Measurements from ENCODE around the gene FCHSD2.

DNA sequence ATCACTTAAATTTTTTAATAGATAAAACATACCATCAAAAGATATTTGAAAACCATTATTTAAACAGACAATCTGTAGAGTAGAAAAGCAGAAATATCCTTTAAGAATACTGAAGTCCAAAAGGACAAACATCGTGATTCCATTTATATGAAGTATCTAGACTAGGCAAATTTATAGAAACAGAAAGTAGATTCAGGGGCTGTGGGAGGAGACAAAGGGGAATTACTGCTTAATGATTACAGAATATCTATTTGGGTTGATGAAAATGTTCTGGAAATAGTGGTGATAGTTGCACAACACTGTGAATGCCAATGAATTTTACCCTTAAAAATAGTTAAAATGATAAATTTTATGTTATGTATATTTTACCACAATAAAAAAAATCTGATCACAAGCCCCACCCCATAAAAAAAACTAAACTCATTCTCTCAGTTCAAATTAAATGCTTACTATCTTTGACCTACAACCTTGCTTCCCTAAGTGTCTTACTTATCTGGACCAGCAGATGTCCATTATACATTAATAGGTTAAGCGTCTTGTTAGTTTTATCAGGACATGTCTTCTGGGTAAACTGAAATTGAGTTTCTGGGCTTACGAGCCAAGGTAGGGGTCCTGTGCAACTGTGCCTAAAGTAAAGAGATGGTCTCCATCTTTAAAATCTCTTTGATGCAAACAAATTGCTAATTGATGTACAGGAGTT is 86.3 kb downstream of the FCHSD2 start:
- TF ChIP-seq KLF9 (tag by site-specific recombination; IDR thresholded peaks at IDR 0.05; ENCODE audit: low read depth): no peak
- TF ChIP-seq, protein P1, sequence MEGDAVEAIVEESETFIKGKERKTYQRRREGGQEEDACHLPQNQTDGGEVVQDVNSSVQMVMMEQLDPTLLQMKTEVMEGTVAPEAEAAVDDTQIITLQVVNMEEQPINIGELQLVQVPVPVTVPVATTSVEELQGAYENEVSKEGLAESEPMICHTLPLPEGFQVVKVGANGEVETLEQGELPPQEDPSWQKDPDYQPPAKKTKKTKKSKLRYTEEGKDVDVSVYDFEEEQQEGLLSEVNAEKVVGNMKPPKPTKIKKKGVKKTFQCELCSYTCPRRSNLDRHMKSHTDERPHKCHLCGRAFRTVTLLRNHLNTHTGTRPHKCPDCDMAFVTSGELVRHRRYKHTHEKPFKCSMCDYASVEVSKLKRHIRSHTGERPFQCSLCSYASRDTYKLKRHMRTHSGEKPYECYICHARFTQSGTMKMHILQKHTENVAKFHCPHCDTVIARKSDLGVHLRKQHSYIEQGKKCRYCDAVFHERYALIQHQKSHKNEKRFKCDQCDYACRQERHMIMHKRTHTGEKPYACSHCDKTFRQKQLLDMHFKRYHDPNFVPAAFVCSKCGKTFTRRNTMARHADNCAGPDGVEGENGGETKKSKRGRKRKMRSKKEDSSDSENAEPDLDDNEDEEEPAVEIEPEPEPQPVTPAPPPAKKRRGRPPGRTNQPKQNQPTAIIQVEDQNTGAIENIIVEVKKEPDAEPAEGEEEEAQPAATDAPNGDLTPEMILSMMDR (tag by site-specific recombination; IDR thresholded peaks at IDR 0.05): no peak
- TF ChIP-seq SP2 (tag by site-specific recombination; IDR thresholded peaks at IDR 0.05): no peak
- TF ChIP-seq, protein P2, sequence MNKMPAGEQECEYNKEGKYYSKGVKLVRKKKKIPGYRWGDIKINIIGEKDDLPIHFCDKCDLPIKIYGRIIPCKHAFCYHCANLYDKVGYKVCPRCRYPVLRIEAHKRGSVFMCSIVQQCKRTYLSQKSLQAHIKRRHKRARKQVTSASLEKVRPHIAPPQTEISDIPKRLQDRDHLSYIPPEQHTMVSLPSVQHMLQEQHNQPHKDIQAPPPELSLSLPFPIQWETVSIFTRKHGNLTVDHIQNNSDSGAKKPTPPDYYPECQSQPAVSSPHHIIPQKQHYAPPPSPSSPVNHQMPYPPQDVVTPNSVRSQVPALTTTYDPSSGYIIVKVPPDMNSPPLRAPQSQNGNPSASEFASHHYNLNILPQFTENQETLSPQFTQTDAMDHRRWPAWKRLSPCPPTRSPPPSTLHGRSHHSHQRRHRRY (tag by site-specific recombination; IDR thresholded peaks at IDR 0.05): no peak
- TF ChIP-seq ZNF292 (tag by site-specific recombination; IDR thresholded peaks at IDR 0.05; ENCODE audit: borderline replicate concordance, low read depth): no peak
- no peak for TF ChIP-seq PRDM1 (tag by site-specific recombination; IDR thresholded peaks at IDR 0.05)
- TF ChIP-seq, protein P3, sequence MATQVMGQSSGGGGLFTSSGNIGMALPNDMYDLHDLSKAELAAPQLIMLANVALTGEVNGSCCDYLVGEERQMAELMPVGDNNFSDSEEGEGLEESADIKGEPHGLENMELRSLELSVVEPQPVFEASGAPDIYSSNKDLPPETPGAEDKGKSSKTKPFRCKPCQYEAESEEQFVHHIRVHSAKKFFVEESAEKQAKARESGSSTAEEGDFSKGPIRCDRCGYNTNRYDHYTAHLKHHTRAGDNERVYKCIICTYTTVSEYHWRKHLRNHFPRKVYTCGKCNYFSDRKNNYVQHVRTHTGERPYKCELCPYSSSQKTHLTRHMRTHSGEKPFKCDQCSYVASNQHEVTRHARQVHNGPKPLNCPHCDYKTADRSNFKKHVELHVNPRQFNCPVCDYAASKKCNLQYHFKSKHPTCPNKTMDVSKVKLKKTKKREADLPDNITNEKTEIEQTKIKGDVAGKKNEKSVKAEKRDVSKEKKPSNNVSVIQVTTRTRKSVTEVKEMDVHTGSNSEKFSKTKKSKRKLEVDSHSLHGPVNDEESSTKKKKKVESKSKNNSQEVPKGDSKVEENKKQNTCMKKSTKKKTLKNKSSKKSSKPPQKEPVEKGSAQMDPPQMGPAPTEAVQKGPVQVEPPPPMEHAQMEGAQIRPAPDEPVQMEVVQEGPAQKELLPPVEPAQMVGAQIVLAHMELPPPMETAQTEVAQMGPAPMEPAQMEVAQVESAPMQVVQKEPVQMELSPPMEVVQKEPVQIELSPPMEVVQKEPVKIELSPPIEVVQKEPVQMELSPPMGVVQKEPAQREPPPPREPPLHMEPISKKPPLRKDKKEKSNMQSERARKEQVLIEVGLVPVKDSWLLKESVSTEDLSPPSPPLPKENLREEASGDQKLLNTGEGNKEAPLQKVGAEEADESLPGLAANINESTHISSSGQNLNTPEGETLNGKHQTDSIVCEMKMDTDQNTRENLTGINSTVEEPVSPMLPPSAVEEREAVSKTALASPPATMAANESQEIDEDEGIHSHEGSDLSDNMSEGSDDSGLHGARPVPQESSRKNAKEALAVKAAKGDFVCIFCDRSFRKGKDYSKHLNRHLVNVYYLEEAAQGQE (tag by site-specific recombination; IDR thresholded peaks at IDR 0.05): no peak
- TF ChIP-seq, protein P4, sequence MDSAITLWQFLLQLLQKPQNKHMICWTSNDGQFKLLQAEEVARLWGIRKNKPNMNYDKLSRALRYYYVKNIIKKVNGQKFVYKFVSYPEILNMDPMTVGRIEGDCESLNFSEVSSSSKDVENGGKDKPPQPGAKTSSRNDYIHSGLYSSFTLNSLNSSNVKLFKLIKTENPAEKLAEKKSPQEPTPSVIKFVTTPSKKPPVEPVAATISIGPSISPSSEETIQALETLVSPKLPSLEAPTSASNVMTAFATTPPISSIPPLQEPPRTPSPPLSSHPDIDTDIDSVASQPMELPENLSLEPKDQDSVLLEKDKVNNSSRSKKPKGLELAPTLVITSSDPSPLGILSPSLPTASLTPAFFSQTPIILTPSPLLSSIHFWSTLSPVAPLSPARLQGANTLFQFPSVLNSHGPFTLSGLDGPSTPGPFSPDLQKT (IDR thresholded peaks at IDR 0.05; ENCODE audit: borderline replicate concordance, low read depth, low read length): no peak
- no peak for TF ChIP-seq ZBTB21 (tag by site-specific recombination; IDR thresholded peaks at IDR 0.05)
- TF ChIP-seq GLI4 (tag by site-specific recombination; IDR thresholded peaks at IDR 0.05): no peak
- TF ChIP-seq KLF10 (tag by site-specific recombination; IDR thresholded peaks at IDR 0.05): no peak
- TF ChIP-seq, protein P5, sequence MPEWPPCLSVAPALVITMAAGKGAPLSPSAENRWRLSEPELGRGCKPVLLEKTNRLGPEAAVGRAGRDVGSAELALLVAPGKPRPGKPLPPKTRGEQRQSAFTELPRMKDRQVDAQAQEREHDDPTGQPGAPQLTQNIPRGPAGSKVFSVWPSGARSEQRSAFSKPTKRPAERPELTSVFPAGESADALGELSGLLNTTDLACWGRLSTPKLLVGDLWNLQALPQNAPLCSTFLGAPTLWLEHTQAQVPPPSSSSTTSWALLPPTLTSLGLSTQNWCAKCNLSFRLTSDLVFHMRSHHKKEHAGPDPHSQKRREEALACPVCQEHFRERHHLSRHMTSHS (tag by site-specific recombination; IDR thresholded peaks at IDR 0.05): no peak
- TF ChIP-seq YY1 (tag by site-specific recombination; IDR thresholded peaks at IDR 0.05): no peak

Data from HEK293 (cell line).